SK-N-MC (cell line): ENCODE data around the gene GJC1.
A peak's percentile ranks its signal among the peaks of the same experiment; 100 is the strongest.

Experiments
- DNase-seq: peaks from one replicate; pipeline ENCODE4 v3.0.0-alpha.2; 2011; ENCODE audit warnings: low read depth, low spot score
- H3K27ac ChIP-seq: fragments of 200-600 bp; sonication (generic); 2 replicates; pipeline ENCODE4 v1.5.1; 2016; ENCODE audit warnings: mixed run types
- H3K36me3 ChIP-seq: fragments of 200-600 bp; sonication (generic); 2 replicates; pipeline ENCODE4 v1.6.1; 2017; ENCODE audit warnings: antibody characterized with exemption, low read length, mixed read lengths; ENCODE audit not compliant: insufficient read depth
- H3K4me3 ChIP-seq: fragments of 200-600 bp; sonication (generic); 2 replicates; pipeline ENCODE4 v1.5.1; 2016
- H3K9ac ChIP-seq: fragments of 200-600 bp; sonication (generic); 2 replicates; pipeline ENCODE4 v1.8.0; 2017; ENCODE audit warnings: mixed run types, mixed read lengths; ENCODE audit not compliant: insufficient read length
- H3K9me3 ChIP-seq: fragments of 200-600 bp; sonication (generic); 2 replicates; pipeline ENCODE4 v1.6.1; 2017; ENCODE audit warnings: low read depth, mild to moderate bottlenecking, antibody characterized with exemption, low read length, moderate library complexity, mixed read lengths
- EZH2 ChIP-seq: fragments of 200-600 bp; sonication (generic); IDR thresholded peaks from one replicate; pipeline ENCODE4 v1.6.1; 2017; ENCODE audit warnings: antibody characterized with exemption
- FOXP2 ChIP-seq: optimal IDR thresholded peaks from 2 replicates; pipeline ENCODE3; 2011; ENCODE audit warnings: mild to moderate bottlenecking, moderate library complexity; ENCODE audit not compliant: insufficient read depth; ENCODE audit errors: extremely low read length, control extremely low read depth
- POLR2AphosphoS5 ChIP-seq: IDR thresholded peaks from 2 replicates; pipeline ENCODE4 v1.6.1; 2012; ENCODE audit warnings: mild to moderate bottlenecking, low read depth, low read length, borderline replicate concordance

GJC1 gene

GRCh38 chr17:44798356-44798755 is 31.7 kb downstream of the GJC1 start:
- Histone ChIP-seq H3K4me3 (no peak overlapping the region), H3K9me3 (no peaks in the 10 kb centered on the region), H3K9ac (no peak overlapping the region), H3K36me3 (peaks cover 57% of the 10 kb centered on the region), H3K27ac (0 out of 2 replicates have a peak overlapping the region, but pooled peaks have one; percentile 21)
- DNase-seq, result no peak
- TF ChIP-seq EZH2, result no peak
- no peak for TF ChIP-seq FOXP2
- TF ChIP-seq POLR2AphosphoS5, result no peak

GRCh38 chr17:44797802-44798201 is 32.3 kb downstream of the GJC1 start:
- no peak for DNase-seq
- Histone ChIP-seq H3K9ac (no peak overlapping the region), H3K36me3 (peaks cover 51% of the 10 kb centered on the region)

GRCh38 chr17:44796731-44797130 is 33.4 kb downstream of the GJC1 start:
- Histone ChIP-seq H3K4me3 (no peak overlapping the region), H3K27ac (no peak overlapping the region), H3K9me3 (no peaks in the 10 kb centered on the region), H3K9ac (no peak overlapping the region), H3K36me3 (peaks cover 40% of the 10 kb centered on the region)
- TF ChIP-seq FOXP2, result no peak
- TF ChIP-seq EZH2, result no peak
- no peak for TF ChIP-seq POLR2AphosphoS5
- DNase-seq, result no peak

More at GRCh38 chr17:44797802-44798201, 32.3 kb downstream of the GJC1 start:
- Histone ChIP-seq H3K27ac (no peak overlapping the region), H3K4me3 (no peak overlapping the region), H3K9me3 (no peaks in the 10 kb centered on the region)
- no peak for TF ChIP-seq FOXP2
- no peak for TF ChIP-seq POLR2AphosphoS5
- TF ChIP-seq EZH2, result no peak

- no peak overlapping the region for H3K27ac ChIP-seq
- H3K4me3 ChIP-seq, result no peak overlapping the region
- 0 out of 2 replicates have a peak, but pooled peaks have one; percentile 10 for TF ChIP-seq POLR2AphosphoS5
- TF ChIP-seq EZH2, result no peak
- peaks cover 32% of the 10 kb centered on the region for H3K36me3 ChIP-seq
- no peak overlapping the region for H3K9ac ChIP-seq
- no peak for DNase-seq
- no peaks in the 10 kb centered on the region for H3K9me3 ChIP-seq
Observed at GRCh38 chr17:44795928-44796327, 34.2 kb downstream of the GJC1 start.

GRCh38 chr17:44795421-44795820 is 34.7 kb downstream of the GJC1 start:
- Histone ChIP-seq H3K27ac (peak overlapping the region; percentile 72; the same call in 1 of the 2 replicates), H3K36me3 (peaks cover 27% of the 10 kb centered on the region), H3K4me3 (no peak overlapping the region), H3K9me3 (no peaks in the 10 kb centered on the region), H3K9ac (no peak overlapping the region)
- DNase-seq, result no peak
- TF ChIP-seq FOXP2 (no peak), POLR2AphosphoS5 (no peak), EZH2 (no peak)

- Histone ChIP-seq H3K9me3 (no peaks in the 10 kb centered on the region), H3K9ac (no peak overlapping the region), H3K27ac (peak overlapping the region; percentile 72; the same call in 1 of the 2 replicates), H3K4me3 (no peak overlapping the region), H3K36me3 (peaks cover 24% of the 10 kb centered on the region)
- TF ChIP-seq POLR2AphosphoS5, result no peak
- TF ChIP-seq FOXP2, result no peak
- TF ChIP-seq EZH2, result no peak
- DNase-seq, result peak; percentile 14
Observed at GRCh38 chr17:44794851-44795413, 35.2 kb downstream of the GJC1 start.

GRCh38 chr17:44793885-44794842 is 35.9 kb downstream of the GJC1 start:
- Histone ChIP-seq H3K27ac (peak overlapping the region; percentile 72; the same call in 1 of the 2 replicates), H3K9me3 (no peaks in the 10 kb centered on the region), H3K4me3 (no peak overlapping the region), H3K36me3 (peaks cover 18% of the 10 kb centered on the region), H3K9ac (no peak overlapping the region)
- DNase-seq, result no peak
- TF ChIP-seq EZH2 (no peak), FOXP2 (no peak), POLR2AphosphoS5 (no peak; the same call in 1 of the 2 replicates)

- Histone ChIP-seq H3K27ac (no peak overlapping the region), H3K36me3 (peaks cover under 1% of the 10 kb centered on the region; the same call in 1 of the 2 replicates), H3K4me3 (no peak overlapping the region), H3K9me3 (no peaks in the 10 kb centered on the region), H3K9ac (no peak overlapping the region)
- no peak for DNase-seq
- no peak for TF ChIP-seq POLR2AphosphoS5
- TF ChIP-seq EZH2, result no peak
- no peak for TF ChIP-seq FOXP2
Observed at GRCh38 chr17:44792276-44792675, 37.8 kb downstream of the GJC1 start.
